ENCODE data around the gene IGFALS.

IGFALS gene

DNA sequence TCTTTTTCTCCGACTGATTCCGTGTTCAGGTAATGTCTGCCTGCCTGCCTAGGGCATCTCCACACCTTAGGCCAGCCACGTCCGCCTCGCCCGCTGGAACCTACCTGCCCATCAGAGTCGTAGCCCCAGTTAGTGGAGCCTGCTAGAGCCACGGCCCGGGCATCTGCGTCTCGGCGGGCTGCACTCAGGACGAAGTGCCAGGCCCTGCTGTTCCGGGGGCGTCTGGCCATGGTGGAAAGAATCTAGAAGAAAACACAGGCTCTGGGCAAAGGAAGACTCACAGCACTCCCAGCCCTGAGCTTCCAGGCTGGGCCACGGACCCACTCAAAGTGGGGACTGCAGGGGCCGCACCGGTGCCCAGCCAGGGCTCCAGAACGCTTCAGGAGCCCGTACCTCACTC is 12.3 kb downstream of the IGFALS start:
- DNase-seq: peak; percentile 6
- no peaks in the 10 kb centered on the region for H3K9me3 ChIP-seq (ENCODE audit: severe bottlenecking)
- TF ChIP-seq CTCF (IDR thresholded peaks at IDR 0.05; ENCODE audit: low read depth, low read length): no peak
- H3K4me3 ChIP-seq (ENCODE audit: low read depth, low read length): peak overlapping the region; percentile 74
- no peak overlapping the region; the same call in 1 of the 2 replicates for H3K27ac ChIP-seq
- H3K36me3 ChIP-seq: peaks cover 65% of the 10 kb centered on the region
- no peaks in the 10 kb centered on the region for H3K27me3 ChIP-seq (ENCODE audit: insufficient read depth, low read depth, severe bottlenecking)

GRCh38 chr16:1780677-1781072 is 12.8 kb downstream of the IGFALS start:
- no peak for TF ChIP-seq CTCF (IDR thresholded peaks at IDR 0.05; ENCODE audit: low read depth, low read length)
- H3K27ac ChIP-seq: no peak overlapping the region
- H3K9me3 ChIP-seq (ENCODE audit: severe bottlenecking): no peaks in the 10 kb centered on the region
- no peaks in the 10 kb centered on the region for H3K27me3 ChIP-seq (ENCODE audit: insufficient read depth, low read depth, severe bottlenecking)
- DNase-seq: no peak
- H3K4me3 ChIP-seq (ENCODE audit: low read depth, low read length): no peak overlapping the region
- peaks cover 66% of the 10 kb centered on the region for H3K36me3 ChIP-seq

- TF ChIP-seq CTCF (IDR thresholded peaks at IDR 0.05; ENCODE audit: low read depth, low read length): no peak
- DNase-seq: no peak
- Histone ChIP-seq H3K27ac (0 out of 2 replicates have a peak overlapping the region, but pooled peaks have one; percentile 9), H3K36me3 (peaks cover 68% of the 10 kb centered on the region), H3K9me3 (ENCODE audit: severe bottlenecking) (no peaks in the 10 kb centered on the region), H3K27me3 (ENCODE audit: insufficient read depth, low read depth, severe bottlenecking) (no peaks in the 10 kb centered on the region), H3K4me3 (ENCODE audit: low read depth, low read length) (no peak overlapping the region)
Observed at GRCh38 chr16:1779741-1780676, 13.5 kb downstream of the IGFALS start.

DNA sequence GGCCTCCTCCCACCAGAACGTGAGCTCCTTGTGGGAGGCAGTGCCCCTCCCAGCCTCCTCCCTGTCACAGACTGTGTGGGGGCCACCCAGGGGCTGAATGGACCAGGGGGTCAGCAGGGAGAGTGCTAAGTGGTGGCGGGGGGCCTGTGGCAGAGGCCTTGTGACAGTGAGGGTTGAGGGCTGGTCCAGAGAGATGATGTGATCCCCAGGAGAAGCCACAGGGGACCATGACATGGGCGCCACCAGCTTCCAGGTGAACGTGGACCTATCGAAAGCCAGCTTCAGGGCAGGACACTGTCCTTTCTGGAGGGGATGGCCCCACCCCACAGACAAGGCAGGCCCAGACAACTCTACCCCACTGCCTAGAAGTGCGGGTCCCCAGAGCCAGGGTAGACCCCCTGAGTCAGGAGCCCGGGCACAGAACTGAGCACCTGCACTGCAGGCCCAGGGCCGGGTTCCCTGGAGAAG is 14.2 kb downstream of the IGFALS start:
- no peak overlapping the region for H3K4me3 ChIP-seq (ENCODE audit: low read depth, low read length)
- no peak for TF ChIP-seq CTCF (IDR thresholded peaks at IDR 0.05; ENCODE audit: low read depth, low read length)
- DNase-seq: no peak
- peaks cover 63% of the 10 kb centered on the region for H3K36me3 ChIP-seq
- 0 out of 2 replicates have a peak overlapping the region, but pooled peaks have one; percentile 9 for H3K27ac ChIP-seq
- no peaks in the 10 kb centered on the region for H3K27me3 ChIP-seq (ENCODE audit: insufficient read depth, low read depth, severe bottlenecking)
- H3K9me3 ChIP-seq (ENCODE audit: severe bottlenecking): no peaks in the 10 kb centered on the region

DNA sequence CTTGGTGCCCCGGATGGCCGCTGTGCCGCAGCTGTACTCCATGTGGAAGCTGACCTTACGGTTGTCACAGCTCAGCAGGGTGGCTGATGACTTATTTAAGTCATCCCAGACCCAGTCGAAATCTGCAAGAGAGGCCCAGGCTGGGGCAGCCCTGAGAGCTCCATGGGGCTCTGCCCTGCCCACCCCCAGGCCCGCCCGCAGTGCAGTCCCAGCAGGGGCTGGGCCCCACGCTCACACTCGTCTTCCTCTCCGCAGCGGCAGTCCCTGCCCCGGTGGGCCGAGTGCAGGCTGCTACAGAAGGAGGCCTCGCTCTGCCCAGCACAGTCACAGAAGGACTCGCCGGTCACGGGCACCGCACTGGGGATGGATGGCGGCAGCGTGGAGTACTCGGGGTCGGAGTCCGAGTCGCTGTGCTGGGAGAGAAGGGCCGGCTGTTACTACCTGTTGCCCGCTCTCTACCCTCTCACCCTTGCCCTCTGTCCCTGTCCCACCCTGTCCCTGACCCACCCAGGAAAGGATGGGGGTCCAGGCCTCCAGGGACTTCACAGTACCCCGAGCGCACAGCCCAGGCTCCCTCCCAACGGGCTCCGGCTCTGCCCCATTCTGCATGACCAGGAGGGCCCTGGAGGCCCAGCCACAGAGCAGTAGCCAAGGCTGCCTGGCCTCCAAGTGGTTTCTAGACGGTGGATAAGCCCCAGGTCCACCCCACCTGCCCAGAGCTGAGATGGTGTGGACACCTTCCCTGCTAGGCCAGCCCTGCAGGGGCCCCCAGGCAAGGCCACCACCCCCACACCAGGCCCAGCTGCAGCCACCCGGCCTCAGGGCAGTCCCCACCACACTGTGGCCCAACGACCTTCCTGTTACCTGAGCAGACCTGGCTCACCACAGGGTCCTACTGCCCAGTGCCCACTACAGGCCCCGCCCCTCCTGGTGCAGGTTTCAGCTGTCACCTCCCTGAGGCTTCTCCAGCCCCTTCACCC is 15.0 kb downstream of the IGFALS start:
- Histone ChIP-seq H3K9me3 (ENCODE audit: severe bottlenecking) (no peaks in the 10 kb centered on the region), H3K36me3 (peaks cover 60% of the 10 kb centered on the region), H3K4me3 (ENCODE audit: low read depth, low read length) (no peak overlapping the region), H3K27me3 (ENCODE audit: insufficient read depth, low read depth, severe bottlenecking) (no peaks in the 10 kb centered on the region), H3K27ac (peak overlapping the region; percentile 22)
- no peak for DNase-seq
- no peak for TF ChIP-seq CTCF (IDR thresholded peaks at IDR 0.05; ENCODE audit: low read depth, low read length)

All from WERI-Rb-1 (cell line).